GM12872 (cell line): ENCODE results near the gene EHBP1.

Experiments
- TF ChIP-seq, protein P1 (sequence below): IDR thresholded peaks from 3 replicates; pipeline ENCODE4 v1.5.1; 2011; ENCODE audit warnings: low read depth, mild to moderate bottlenecking, low read length, moderate library complexity; ENCODE audit not compliant: insufficient read depth

The EHBP1 gene

GRCh38 chr2:62662554-62662953 is 43.0 kb upstream of the EHBP1 start:
- TF ChIP-seq, protein P1, sequence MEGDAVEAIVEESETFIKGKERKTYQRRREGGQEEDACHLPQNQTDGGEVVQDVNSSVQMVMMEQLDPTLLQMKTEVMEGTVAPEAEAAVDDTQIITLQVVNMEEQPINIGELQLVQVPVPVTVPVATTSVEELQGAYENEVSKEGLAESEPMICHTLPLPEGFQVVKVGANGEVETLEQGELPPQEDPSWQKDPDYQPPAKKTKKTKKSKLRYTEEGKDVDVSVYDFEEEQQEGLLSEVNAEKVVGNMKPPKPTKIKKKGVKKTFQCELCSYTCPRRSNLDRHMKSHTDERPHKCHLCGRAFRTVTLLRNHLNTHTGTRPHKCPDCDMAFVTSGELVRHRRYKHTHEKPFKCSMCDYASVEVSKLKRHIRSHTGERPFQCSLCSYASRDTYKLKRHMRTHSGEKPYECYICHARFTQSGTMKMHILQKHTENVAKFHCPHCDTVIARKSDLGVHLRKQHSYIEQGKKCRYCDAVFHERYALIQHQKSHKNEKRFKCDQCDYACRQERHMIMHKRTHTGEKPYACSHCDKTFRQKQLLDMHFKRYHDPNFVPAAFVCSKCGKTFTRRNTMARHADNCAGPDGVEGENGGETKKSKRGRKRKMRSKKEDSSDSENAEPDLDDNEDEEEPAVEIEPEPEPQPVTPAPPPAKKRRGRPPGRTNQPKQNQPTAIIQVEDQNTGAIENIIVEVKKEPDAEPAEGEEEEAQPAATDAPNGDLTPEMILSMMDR, result no peak

- TF ChIP-seq, protein P1, result no peak
These were observed 42.1 kb upstream of the EHBP1 start for GRCh38 chr2:62663411-62663810.

GRCh38 chr2:62663920-62664795 is 41.4 kb upstream of the EHBP1 start:
- TF ChIP-seq, protein P1, result no peak

DNA sequence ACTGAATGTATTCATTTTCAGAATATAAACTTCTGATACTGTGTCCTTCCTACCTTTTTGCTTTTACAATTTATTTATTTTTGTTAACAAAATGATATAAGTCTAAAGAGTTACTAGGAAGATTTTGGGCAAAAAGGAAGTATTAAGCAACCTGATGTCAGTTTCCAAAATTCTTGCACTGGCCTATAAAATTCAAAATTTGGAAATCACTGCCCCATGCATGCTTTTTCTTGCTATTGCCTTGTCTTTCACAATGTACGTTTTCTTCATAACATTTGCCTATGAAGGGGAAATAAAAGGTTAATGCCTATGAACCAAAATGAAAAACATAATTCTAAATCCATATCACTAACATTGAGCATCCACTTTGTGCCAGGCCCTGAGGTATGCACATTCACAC is 40.1 kb upstream of the EHBP1 start:
- TF ChIP-seq, protein P1, result no peak

GRCh38 chr2:62669180-62669579 is 36.3 kb upstream of the EHBP1 start:
- TF ChIP-seq, protein P1, result no peak

- TF ChIP-seq, protein P1, result no peak
These were observed 32.9 kb upstream of the EHBP1 start for GRCh38 chr2:62672601-62673000.

DNA sequence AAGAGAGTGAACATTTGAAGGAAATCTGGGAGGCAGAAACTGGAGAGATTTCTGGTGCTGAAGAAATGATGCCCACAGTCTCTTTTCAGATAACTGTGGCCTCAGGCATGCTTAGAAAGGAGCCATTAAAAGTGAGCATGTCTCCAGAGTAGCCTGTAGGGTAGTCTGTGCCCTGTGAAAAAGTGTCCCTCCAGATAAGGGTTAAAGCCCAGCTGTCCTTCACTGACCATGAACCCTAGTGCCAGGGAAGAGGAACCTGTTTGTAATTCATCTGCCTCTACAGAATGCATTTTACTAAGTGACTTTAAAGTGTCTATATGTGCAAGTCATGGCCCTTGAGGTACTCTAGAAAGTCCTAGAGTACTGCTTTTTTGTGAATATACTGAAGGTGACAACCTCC is 30.5 kb upstream of the EHBP1 start:
- TF ChIP-seq, protein P1, result no peak
